Natural killer cell (primary cell): ENCODE measurements around the gene KIAA1614. TPM values are rescaled to one million over a fixed set of nuclear protein-coding genes. Genes with fewer than 3 reads are reported as not detected.
A peak's percentile ranks its signal among the peaks of the same experiment; 100 is the strongest.

ENCODE experiments used
- ATAC-seq, 3 donors: fragments of 150-1000 bp in 2 of 3; fragments of 200-7000 bp in 1 of 3; cut with Tn5 transposase; 1 replicate in 1 of 3; 2 replicates in 2 of 3; pipeline ENCODE4 v1.10.0; 2021; ENCODE audit warnings: mild to moderate bottlenecking in 2 of 3, moderate library complexity in 2 of 3
- DNase-seq, 2 donors: peaks; one replicate each; pipeline versions ENCODE4 v3.0.0 to v3.0.0-alpha.2; 2013 to 2021; ENCODE audit warnings: mixed read lengths in 1 of 2
- H3K27ac ChIP-seq: one replicate; pipeline ENCODE4 v1.5.1; 2013; ENCODE audit warnings: mild to moderate bottlenecking, low read length
- H3K27me3 ChIP-seq: one replicate; pipeline ENCODE4 v1.6.1; 2013; ENCODE audit warnings: low read length; ENCODE audit not compliant: control insufficient read depth, insufficient read depth
- H3K36me3 ChIP-seq: one replicate; pipeline ENCODE4 v1.6.1; 2013; ENCODE audit warnings: low read length; ENCODE audit not compliant: control insufficient read depth, insufficient read depth
- H3K4me1 ChIP-seq: one replicate; pipeline ENCODE4 v1.6.1; 2013; ENCODE audit warnings: low read length; ENCODE audit not compliant: control insufficient read depth, insufficient read depth
- H3K4me3 ChIP-seq: one replicate; pipeline ENCODE4 v1.5.1; 2013; ENCODE audit warnings: low read length
- H3K9me3 ChIP-seq: one replicate; pipeline ENCODE4 v1.6.1; 2013; ENCODE audit warnings: low read length; ENCODE audit not compliant: control insufficient read depth, insufficient read depth
- H3K27ac Mint-ChIP-seq, 2 donors: one replicate each; pipeline ENCODE4 v1.8.0; 2022; ENCODE audit warnings: mild to moderate bottlenecking in 2 of 2, mixed read lengths in 2 of 2, moderate library complexity in 1 of 2
- H3K27me3 Mint-ChIP-seq, 2 donors: one replicate each; pipeline ENCODE4 v1.8.0; 2022; ENCODE audit warnings: low read depth in 2 of 2, mixed read lengths in 2 of 2
- H3K36me3 Mint-ChIP-seq: one replicate; pipeline ENCODE4 v1.8.0; 2022; ENCODE audit warnings: mixed read lengths
- H3K4me1 Mint-ChIP-seq, 2 donors: one replicate each; pipeline ENCODE4 v1.8.0; 2022; ENCODE audit warnings: mixed read lengths in 2 of 2
- H3K4me3 Mint-ChIP-seq: one replicate; pipeline ENCODE4 v1.8.0; 2022; ENCODE audit warnings: mild to moderate bottlenecking, moderate library complexity, mixed read lengths
- H3K9me3 Mint-ChIP-seq, 2 donors: one replicate each; pipeline ENCODE4 v1.8.0; 2022; ENCODE audit warnings: mixed read lengths in 2 of 2
- CTCF ChIP-seq: fragments of 200-600 bp; IDR thresholded peaks from one replicate; pipeline ENCODE4 v1.8.0; 2022; ENCODE audit warnings: antibody characterized with exemption
- WGBS: methylation state at CpG from one replicate; pipeline ENCODE4 v1.1.7; 2013; ENCODE audit warnings: missing lambda C conversion rate; ENCODE audit not compliant: insufficient coverage; 5-methylcytosine and 5-hydroxymethylcytosine counted together
- intact Hi-C: fragments of 100-400 bp; cut with micrococcal nuclease; formaldehyde crosslinking; loops from one replicate; pipeline ENCODE4 v1.14.2; 2022
- total RNA-seq, 4 donors: library from RNA; stranded (reverse); fragments of 120-200 nt in 1 of 4; gene quantifications; one replicate each; pipeline versions ENCODE4 v1.2.3 to v1.2.4, GENCODE V29; 2013 to 2022

KIAA1614 gene
- total RNA-seq, 3 donors from 2014 or later (not counting 1 experiment from before 2014, with no cell fraction given): 0.09 to 0.80 (median 0.40) TPM

GRCh38 chr1:180962178-180962577 is 49.5 kb downstream of the KIAA1614 start:
- Mint-ChIP-seq H3K4me3 (no peak overlapping the region), H3K4me1 (no peaks in the 10 kb centered on the region), H3K36me3 (peaks cover 9% of the 10 kb centered on the region), H3K9me3 (no peaks in the 10 kb centered on the region), H3K27ac (no peak overlapping the region), H3K27me3 (no peaks in the 10 kb centered on the region)
- WGBS: 77% methylated on average over 4 of the region's 4 CpGs
- no peak for TF ChIP-seq CTCF
- no peak for DNase-seq
- intact Hi-C loops: no loop called here
- Histone ChIP-seq H3K36me3 (peaks cover 2% of the 10 kb centered on the region), H3K4me1 (no peaks in the 10 kb centered on the region), H3K4me3 (no peak overlapping the region), H3K9me3 (no peaks in the 10 kb centered on the region), H3K27ac (no peak overlapping the region), H3K27me3 (no peaks in the 10 kb centered on the region)
- ATAC-seq: no peak

GRCh38 chr1:180964056-180964455 is 51.4 kb downstream of the KIAA1614 start:
- intact Hi-C loops: no loop called here
- no peaks in the 10 kb centered on the region for H3K27me3 Mint-ChIP-seq
- peaks cover 0 to 2% of the 10 kb centered on the region in 2 donors for H3K4me1 Mint-ChIP-seq
- no peaks in the 10 kb centered on the region for H3K27me3 ChIP-seq
- 90% methylated on average over 10 of the region's 10 CpGs for WGBS
- H3K36me3 Mint-ChIP-seq: peaks cover 9% of the 10 kb centered on the region
- no peak overlapping the region for H3K27ac ChIP-seq
- H3K36me3 ChIP-seq: peaks cover 2% of the 10 kb centered on the region
- no peaks in the 10 kb centered on the region for H3K9me3 ChIP-seq
- no peaks in the 10 kb centered on the region for H3K4me1 ChIP-seq
- no peak for ATAC-seq
- TF ChIP-seq CTCF: no peak
- no peaks in the 10 kb centered on the region for H3K9me3 Mint-ChIP-seq
- H3K27ac Mint-ChIP-seq: no peak overlapping the region
- H3K4me3 Mint-ChIP-seq: no peak overlapping the region
- no peak overlapping the region for H3K4me3 ChIP-seq
- no peak for DNase-seq

- 82% methylated on average over 6 of the region's 6 CpGs for WGBS
- Mint-ChIP-seq H3K4me3 (no peak overlapping the region), H3K36me3 (peaks cover 9% of the 10 kb centered on the region), H3K27ac (no peak overlapping the region), H3K4me1 (peaks cover 0 to 8% of the 10 kb centered on the region in 2 donors), H3K9me3 (no peaks in the 10 kb centered on the region), H3K27me3 (no peaks in the 10 kb centered on the region)
- Histone ChIP-seq H3K4me1 (no peaks in the 10 kb centered on the region), H3K4me3 (no peak overlapping the region), H3K36me3 (peaks cover 2% of the 10 kb centered on the region), H3K27ac (no peak overlapping the region), H3K27me3 (no peaks in the 10 kb centered on the region), H3K9me3 (no peaks in the 10 kb centered on the region)
- ATAC-seq: no peak
- TF ChIP-seq CTCF: no peak
- intact Hi-C loops: no loop called here
- DNase-seq: no peak
These were observed 51.9 kb downstream of the KIAA1614 start for GRCh38 chr1:180964595-180964994.

- Mint-ChIP-seq H3K9me3 (no peaks in the 10 kb centered on the region), H3K36me3 (peaks cover 7% of the 10 kb centered on the region), H3K4me3 (no peak overlapping the region), H3K27ac (peak overlapping the region in 1 of 2 donors; percentile 49), H3K27me3 (no peaks in the 10 kb centered on the region), H3K4me1 (peaks cover 8 to 18% of the 10 kb centered on the region in 2 donors)
- 80% methylated on average over 3 of the region's 4 CpGs for WGBS
- Histone ChIP-seq H3K36me3 (peaks cover 2% of the 10 kb centered on the region), H3K27ac (no peak overlapping the region), H3K27me3 (no peaks in the 10 kb centered on the region), H3K4me3 (no peak overlapping the region), H3K9me3 (no peaks in the 10 kb centered on the region), H3K4me1 (no peaks in the 10 kb centered on the region)
- intact Hi-C loops: no loop called here
- ATAC-seq (no peak), DNase-seq (no peak)
- no peak for TF ChIP-seq CTCF
These were observed 53.6 kb downstream of the KIAA1614 start for GRCh38 chr1:180966312-180966711.
